Neuronal stem cell (in vitro differentiated cells): ENCODE results near the gene NR4A1.

Experiments
- DNase-seq: peaks from one replicate; pipeline ENCODE4 v3.0.0-alpha.2; 2013; ENCODE audit warnings: low spot score
- H2AFZ ChIP-seq: one replicate; pipeline ENCODE4 v1.6.1; 2013; ENCODE audit warnings: mild to moderate bottlenecking, low read length, inconsistent platforms
- H2AK5ac ChIP-seq: 2 replicates; pipeline ENCODE4 v1.6.1; 2013; ENCODE audit warnings: low read depth, mild to moderate bottlenecking, inconsistent platforms, low read length, moderate library complexity, mixed read lengths
- H2BK120ac ChIP-seq: 2 replicates; pipeline ENCODE4 v1.6.1; 2013; ENCODE audit warnings: low read depth, mild to moderate bottlenecking, inconsistent platforms, low read length, moderate library complexity, mixed read lengths
- H2BK12ac ChIP-seq: one replicate; pipeline ENCODE4 v1.6.1; 2013; ENCODE audit warnings: low read length, inconsistent platforms
- H2BK15ac ChIP-seq: 2 replicates; pipeline ENCODE4 v1.6.1; 2013; ENCODE audit warnings: mild to moderate bottlenecking, low read length, inconsistent platforms, mixed read lengths
- H2BK5ac ChIP-seq: one replicate; pipeline ENCODE4 v1.6.1; 2013; ENCODE audit warnings: inconsistent platforms, mild to moderate bottlenecking, low read length, moderate library complexity
- H3K14ac ChIP-seq: one replicate; pipeline ENCODE4 v1.6.1; 2013; ENCODE audit warnings: low read length, inconsistent platforms
- H3K18ac ChIP-seq: 2 replicates; pipeline ENCODE4 v1.6.1; 2013; ENCODE audit warnings: low read length, inconsistent platforms
- H3K23ac ChIP-seq: 2 replicates; pipeline ENCODE4 v1.6.1; 2013; ENCODE audit warnings: low read depth, mild to moderate bottlenecking, mixed read lengths, low read length, inconsistent platforms; ENCODE audit not compliant: poor library complexity
- H3K27ac ChIP-seq: replicated peaks from 3 replicates; pipeline ENCODE4 v1.5.1; 2013; ENCODE audit warnings: low read length, inconsistent platforms
- H3K27me3 ChIP-seq, 3 experiments: 2 replicates each; pipeline ENCODE4 v1.6.1; 2013; ENCODE audit warnings: low read length in 3 of 3, mild to moderate bottlenecking in 2 of 3, inconsistent platforms in 1 of 3, low read depth in 1 of 3, mixed read lengths in 1 of 3, moderate library complexity in 1 of 3; ENCODE audit not compliant: control insufficient read depth in 3 of 3, insufficient read depth in 3 of 3
- H3K36me3 ChIP-seq, 2 donors: replicated peaks in 1 of 2; 2 replicates each; pipeline ENCODE4 v1.6.1; 2013; ENCODE audit warnings: low read length in 2 of 2; ENCODE audit not compliant: control insufficient read depth in 2 of 2, insufficient read depth in 2 of 2
- H3K4ac ChIP-seq: 2 replicates; pipeline ENCODE4 v1.6.1; 2013; ENCODE audit warnings: inconsistent platforms, mild to moderate bottlenecking, low read length, moderate library complexity
- H3K4me1 ChIP-seq, 2 donors: 1 replicate in 1 of 2; 2 replicates in 1 of 2; pipeline ENCODE4 v1.6.1; 2013; ENCODE audit warnings: low read length in 2 of 2, low read depth in 1 of 2; ENCODE audit not compliant: control insufficient read depth in 2 of 2, insufficient read depth in 1 of 2
- H3K4me2 ChIP-seq: one replicate; pipeline ENCODE4 v1.6.1; 2013; ENCODE audit warnings: mild to moderate bottlenecking, low read length, inconsistent platforms; ENCODE audit not compliant: insufficient read depth, poor library complexity, severe bottlenecking
- H3K4me3 ChIP-seq, 2 donors: 2 replicates each; pipeline ENCODE4 v1.5.1; 2013; ENCODE audit warnings: low read length in 2 of 2, mild to moderate bottlenecking in 2 of 2, inconsistent platforms in 1 of 2, moderate library complexity in 1 of 2
- H3K79me1 ChIP-seq: one replicate; pipeline ENCODE4 v1.6.1; 2013; ENCODE audit warnings: low read depth, mild to moderate bottlenecking, inconsistent platforms, low read length, moderate library complexity
- H3K9ac ChIP-seq: one replicate; pipeline ENCODE4 v1.6.1; 2013; ENCODE audit warnings: mild to moderate bottlenecking, low read depth, low read length, inconsistent platforms; ENCODE audit not compliant: poor library complexity
- H3K9me3 ChIP-seq, 2 donors: replicated peaks in 1 of 2; 2 replicates each; pipeline versions ENCODE3 to v1.6.1; 2013; ENCODE audit warnings: low read length in 2 of 2, mild to moderate bottlenecking in 2 of 2, inconsistent platforms in 1 of 2, low read depth in 1 of 2, mixed read lengths in 1 of 2, moderate library complexity in 1 of 2; ENCODE audit not compliant: control insufficient read depth in 2 of 2, insufficient read depth in 1 of 2
- H4K8ac ChIP-seq: one replicate; pipeline ENCODE4 v1.6.1; 2013; ENCODE audit warnings: low read depth, mild to moderate bottlenecking, inconsistent platforms, low read length, moderate library complexity
- H4K91ac ChIP-seq: one replicate; pipeline ENCODE4 v1.6.1; 2013; ENCODE audit warnings: low read length, low read depth, mild to moderate bottlenecking, inconsistent platforms; ENCODE audit not compliant: poor library complexity
- WGBS, 2 donors: extraction: QIAGEN DNeasy Blood & Tissue Kit; methylation state at CpG; one replicate each; pipeline ENCODE4 v1.1.7; 2013; ENCODE audit warnings: missing lambda C conversion rate in 2 of 2, mixed read lengths in 1 of 2; ENCODE audit not compliant: insufficient read length in 2 of 2, insufficient replicate concordance in 1 of 2; ENCODE audit errors: extremely low coverage in 2 of 2; 5-methylcytosine and 5-hydroxymethylcytosine counted together

NR4A1 gene

GRCh38 chr12:52069327-52070184, 18.3 kb downstream of the NR4A1 start, which contains the start of gene ATG101:
ATG101 (plus strand) TSS chr12:52069978; CDS start chr12:52073651, 3,673 bp downstream.
- Histone ChIP-seq H2BK5ac (peak within 1 kb of the TSS; percentile 76), H3K18ac (peak within 1 kb of the TSS; percentile 99), H2BK12ac (no peak within 1 kb of the TSS), H3K27ac (peak within 1 kb of the TSS; percentile 30), H3K4me1 (peaks cover 3 to 6% of the 10 kb centered on the region in 2 donors), H3K36me3 (peaks cover 12 to 31% of the 10 kb centered on the region in 2 donors), H2BK120ac (no peak within 1 kb of the TSS), H3K27me3 (peaks cover 0 to 14% (median 2%) of the 10 kb centered on the region in 3 experiments), H3K4me3 (peak within 1 kb of the TSS; percentile 85 to 94), H3K23ac (peak within 1 kb of the TSS; percentile 86), H2AFZ (peak within 1 kb of the TSS; percentile 90), H4K8ac (no peak within 1 kb of the TSS), H3K4ac (no peak within 1 kb of the TSS), H3K9ac (peak within 1 kb of the TSS; percentile 84), H4K91ac (peak within 1 kb of the TSS; percentile 25), H3K14ac (no peak within 1 kb of the TSS), H3K4me2 (peak within 1 kb of the TSS; percentile 82), H2BK15ac (no peak within 1 kb of the TSS), H3K79me1 (peaks cover 6% of the 10 kb centered on the region), H2AK5ac (peak within 1 kb of the TSS; percentile 0), H3K9me3 (no peaks in the 10 kb centered on the region)
- WGBS, 2 donors: no CpG with 5 or more reads among the region's 60 CpGs
- peak; percentile 96 for DNase-seq

GRCh38 chr12:52070185-52070925, 19.1 kb downstream of the NR4A1 start:
- H2AFZ ChIP-seq: peak overlapping the region; percentile 90
- H2AK5ac ChIP-seq: peak overlapping the region; percentile 0
- H2BK15ac ChIP-seq: no peak overlapping the region
- H3K4me1 ChIP-seq: peaks cover 3 to 6% of the 10 kb centered on the region in 2 donors
- H3K4me3 ChIP-seq: peak overlapping the region; percentile 85 to 94
- peak overlapping the region; percentile 82 for H3K4me2 ChIP-seq
- H3K27me3 ChIP-seq: peaks cover 0 to 9% (median 2%) of the 10 kb centered on the region in 3 experiments
- peak overlapping the region; percentile 86 for H3K23ac ChIP-seq
- H3K9ac ChIP-seq: peak overlapping the region; percentile 71
- no peak for DNase-seq
- peak overlapping the region; percentile 76 for H2BK5ac ChIP-seq
- H3K14ac ChIP-seq: no peak overlapping the region
- no CpG with 5 or more reads among the region's 37 CpGs for WGBS, 2 donors
- no peak overlapping the region for H4K8ac ChIP-seq
- no peak overlapping the region for H2BK12ac ChIP-seq
- H4K91ac ChIP-seq: no peak overlapping the region
- no peak overlapping the region for H3K27ac ChIP-seq
- H3K36me3 ChIP-seq: peaks cover 14 to 39% of the 10 kb centered on the region in 2 donors
- H3K4ac ChIP-seq: no peak overlapping the region
- no peak overlapping the region for H2BK120ac ChIP-seq
- H3K79me1 ChIP-seq: peaks cover 9% of the 10 kb centered on the region
- H3K18ac ChIP-seq: peak overlapping the region; percentile 76
- no peaks in the 10 kb centered on the region for H3K9me3 ChIP-seq

- H3K23ac ChIP-seq: no peak overlapping the region
- H3K9me3 ChIP-seq: no peaks in the 10 kb centered on the region
- no peak overlapping the region for H2BK15ac ChIP-seq
- H3K27me3 ChIP-seq: no peaks in the 10 kb centered on the region
- no peak overlapping the region for H3K4me2 ChIP-seq
- no peak for DNase-seq
- H2BK5ac ChIP-seq: no peak overlapping the region
- H2AK5ac ChIP-seq: no peak overlapping the region
- WGBS, 2 donors: no CpG with 5 or more reads among the region's 23 CpGs
- no peak overlapping the region for H3K4me3 ChIP-seq
- no peak overlapping the region for H3K14ac ChIP-seq
- H2BK12ac ChIP-seq: no peak overlapping the region
- H3K9ac ChIP-seq: no peak overlapping the region
- no peak overlapping the region for H3K4ac ChIP-seq
- no peak overlapping the region for H4K91ac ChIP-seq
- H2BK120ac ChIP-seq: no peak overlapping the region
- no peak overlapping the region for H3K27ac ChIP-seq
- H2AFZ ChIP-seq: no peak overlapping the region
- H3K79me1 ChIP-seq: peaks cover 9% of the 10 kb centered on the region
- peaks cover 32 to 72% of the 10 kb centered on the region in 2 donors for H3K36me3 ChIP-seq
- H3K18ac ChIP-seq: no peak overlapping the region
- H3K4me1 ChIP-seq: peaks cover 3 to 6% of the 10 kb centered on the region in 2 donors
- H4K8ac ChIP-seq: no peak overlapping the region
Observed at GRCh38 chr12:52073531-52074381, 22.5 kb downstream of the NR4A1 start.
